ENCODE results near the gene POU3F3. TPM values are rescaled to one million over a fixed set of nuclear protein-coding genes. Genes with fewer than 3 reads are reported as not detected.
A peak's percentile ranks its signal among the peaks of the same experiment; 100 is the strongest.

POU3F3 gene
- total RNA-seq = under 1 TPM in 1 of 2 donors, not detected in 1; 0.08 TPM
- long read RNA-seq = 0 reads

DNA sequence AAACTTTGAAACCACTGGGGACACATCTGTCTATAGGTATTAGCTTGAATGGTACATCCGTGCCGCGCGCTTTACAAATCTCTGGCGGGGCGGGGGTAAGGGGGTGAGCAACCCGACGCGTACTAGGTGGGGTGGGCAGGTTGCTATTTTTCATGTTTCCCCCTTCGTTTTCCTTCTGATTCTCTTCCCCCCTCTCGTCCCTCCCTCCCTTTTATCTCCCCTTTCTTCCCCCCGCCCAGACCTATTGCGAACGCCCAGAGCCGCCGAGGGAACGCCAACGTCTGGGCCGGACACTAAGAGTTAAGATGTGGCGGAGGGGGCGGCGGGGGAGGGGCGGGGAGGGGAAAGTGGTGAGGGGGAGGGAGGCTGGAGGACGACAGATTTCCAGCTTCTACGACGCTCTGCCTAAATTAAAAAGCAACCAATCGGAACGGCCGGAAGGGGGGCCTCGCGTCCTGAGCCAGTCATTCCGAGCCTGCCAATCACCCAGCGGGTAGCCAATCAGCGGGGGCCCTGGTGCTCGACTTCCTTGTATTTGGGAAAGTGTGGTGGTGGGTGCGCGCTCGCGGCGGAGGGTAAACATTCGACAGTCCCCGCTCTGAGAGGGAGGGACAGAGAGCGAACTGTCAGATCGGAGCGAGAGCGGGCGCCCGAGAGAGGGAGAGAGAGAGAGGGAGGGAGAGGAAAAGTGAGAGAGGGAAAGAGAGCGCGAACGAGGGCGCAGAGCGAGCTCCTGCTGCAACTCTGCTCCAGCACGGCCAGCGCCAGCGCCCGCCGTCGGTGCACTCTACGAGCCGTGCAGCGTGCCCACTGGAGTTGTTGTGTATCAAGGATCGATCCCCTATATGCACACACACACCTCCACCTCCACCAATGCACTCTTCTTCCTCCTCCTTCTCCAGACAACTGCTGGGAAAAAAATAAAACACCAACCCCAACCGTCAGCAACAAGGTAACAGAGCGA lies at the start of gene POU3F3:
Gene POU3F3, plus strand, starts transcription at position 582 of the 964 bp plus-strand sequence. CDS start 1,396 bp downstream, outside the sequence.
- intact Hi-C loops (cut with DNase I) = no loop called here
- DNase-seq (peak; percentile 77), ATAC-seq (peak; percentile 51 to 79)

GRCh38 chr2:104804148-104804890 lies 49.6 kb upstream of the POU3F3 start:
- intact Hi-C loops (cut with DNase I) = no loop called here
- ATAC-seq = no peak

DNA sequence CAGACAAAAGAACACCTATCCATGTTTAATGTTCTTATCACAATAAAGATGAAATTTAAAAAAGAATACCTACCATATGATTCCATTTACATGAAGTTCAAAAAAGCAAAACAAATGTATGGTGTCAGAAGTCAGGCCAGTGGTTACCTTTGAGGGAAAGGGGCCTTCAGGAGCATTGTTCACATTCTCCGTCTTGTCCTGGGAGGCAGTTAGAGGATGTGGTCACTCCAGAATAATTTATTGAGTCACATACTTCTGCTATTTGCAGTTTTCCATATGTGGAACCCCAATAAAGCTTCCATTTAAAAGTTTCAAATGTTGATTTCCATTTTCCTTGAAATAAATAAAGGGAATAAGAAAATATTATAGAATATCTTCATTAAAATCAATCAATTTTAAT lies 41.6 kb upstream of the POU3F3 start:
- DNase-seq = no peak
- no peak for ATAC-seq

More at GRCh38 chr2:104804148-104804890, 49.6 kb upstream of the POU3F3 start:
- DNase-seq = no peak

DNA sequence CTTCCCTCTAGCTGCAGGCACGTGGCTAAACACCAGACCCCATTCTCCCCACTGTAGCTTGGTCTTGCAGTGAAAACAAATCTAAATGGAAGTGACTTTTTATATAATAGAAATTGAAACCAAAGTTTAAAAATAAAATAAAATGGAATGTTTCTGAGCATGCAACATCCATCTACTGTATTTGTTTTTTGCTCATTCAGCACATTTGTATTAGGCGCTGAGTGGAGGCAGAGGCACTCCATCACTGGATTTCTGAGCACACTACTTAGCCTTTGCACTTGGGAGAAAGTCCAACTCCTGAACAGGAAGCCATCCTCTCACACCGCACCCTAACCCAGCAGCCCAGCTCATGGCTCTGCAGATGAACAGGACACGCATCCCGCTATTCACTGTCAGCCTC lies 37.8 kb upstream of the POU3F3 start:
- intact Hi-C loops (cut with DNase I) = no loop called here
- no peak for ATAC-seq
- no peak for DNase-seq

More for the DNA sequence above, 41.6 kb upstream of the POU3F3 start:
- intact Hi-C loops (cut with DNase I) = no loop called here

- DNase-seq (no peak), ATAC-seq (no peak)
- intact Hi-C loops (cut with DNase I) = no loop called here
These were observed 35.7 kb upstream of the POU3F3 start for GRCh38 chr2:104818264-104818663.

DNA sequence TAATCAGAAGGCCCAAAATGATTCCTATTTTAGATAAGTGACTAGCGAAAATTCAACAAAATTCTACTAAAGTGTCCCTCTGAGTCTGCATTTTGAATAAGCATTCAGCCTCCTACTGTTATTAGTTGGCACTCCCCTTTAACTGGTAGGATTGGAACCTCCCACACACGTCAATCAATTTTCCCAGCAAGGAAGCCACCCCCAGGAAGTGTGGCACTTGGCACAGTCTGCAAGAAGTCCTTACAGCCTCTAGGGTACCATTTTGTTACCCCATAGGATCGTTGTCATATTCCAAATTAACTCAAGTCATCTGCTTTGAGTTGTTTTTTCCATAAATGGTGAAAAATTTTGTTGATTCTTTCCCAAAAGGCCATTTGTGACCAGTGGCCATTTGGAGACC lies 33.8 kb upstream of the POU3F3 start:
- ATAC-seq = no peak
- DNase-seq = no peak
- intact Hi-C loops (cut with DNase I) = no loop called here

DNA sequence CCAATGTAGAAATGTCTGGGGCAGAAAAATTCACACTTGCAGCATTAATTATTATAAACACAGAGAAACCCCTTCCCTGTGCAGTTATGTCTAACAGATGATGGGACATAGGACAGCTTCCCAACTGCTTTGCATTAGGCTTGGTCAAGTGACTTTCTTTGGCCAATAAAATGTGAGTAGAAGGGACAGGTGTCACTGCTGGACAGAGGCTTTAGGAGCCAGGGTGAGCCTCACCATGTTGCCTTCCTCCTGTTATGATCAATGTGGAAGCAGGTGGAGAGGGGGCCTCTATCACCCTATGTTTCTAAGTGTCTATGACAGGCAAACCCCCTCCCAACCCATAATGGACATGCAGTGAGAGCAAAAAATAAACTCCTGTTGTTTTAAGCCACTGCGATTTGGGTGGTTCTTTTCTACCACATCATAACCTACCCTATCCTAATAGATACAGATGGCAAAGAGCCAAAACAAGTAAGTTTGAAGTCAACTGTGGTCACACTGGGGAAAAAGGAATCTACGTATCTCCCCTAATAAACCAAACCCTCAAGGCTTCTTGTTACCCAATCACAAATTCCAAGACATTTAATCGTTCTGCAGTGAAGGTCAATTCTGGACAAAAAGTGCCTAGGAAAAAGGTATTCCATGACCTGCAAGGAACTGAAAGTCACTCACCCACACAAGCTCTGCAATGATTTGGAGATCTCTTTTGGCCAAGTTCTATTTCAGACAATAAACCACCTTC lies 28.6 kb upstream of the POU3F3 start:
- ATAC-seq (no peak), DNase-seq (no peak)
- intact Hi-C loops (cut with DNase I) = no loop called here

DNA sequence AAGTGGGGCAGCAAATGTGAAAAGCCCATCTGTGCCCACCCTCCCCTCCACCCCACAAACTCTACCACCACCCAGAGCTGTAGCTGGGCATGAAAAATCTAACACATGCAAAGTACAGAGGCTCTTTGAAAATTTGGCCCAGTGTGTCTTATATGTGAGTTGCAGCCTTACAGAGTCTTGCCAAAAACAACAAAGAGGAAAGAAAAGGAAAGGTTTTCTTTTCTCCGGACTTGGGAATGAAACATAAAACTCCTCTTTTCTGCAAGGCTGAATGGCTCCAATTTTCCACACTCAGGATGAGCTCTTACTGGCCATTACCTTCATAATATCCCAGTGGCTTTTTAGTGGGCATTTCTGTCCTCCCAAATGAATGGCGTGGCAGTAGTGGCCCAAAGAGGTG lies 27.9 kb upstream of the POU3F3 start:
- no peak for ATAC-seq
- intact Hi-C loops (cut with DNase I) = no loop called here
- DNase-seq = no peak

DNA sequence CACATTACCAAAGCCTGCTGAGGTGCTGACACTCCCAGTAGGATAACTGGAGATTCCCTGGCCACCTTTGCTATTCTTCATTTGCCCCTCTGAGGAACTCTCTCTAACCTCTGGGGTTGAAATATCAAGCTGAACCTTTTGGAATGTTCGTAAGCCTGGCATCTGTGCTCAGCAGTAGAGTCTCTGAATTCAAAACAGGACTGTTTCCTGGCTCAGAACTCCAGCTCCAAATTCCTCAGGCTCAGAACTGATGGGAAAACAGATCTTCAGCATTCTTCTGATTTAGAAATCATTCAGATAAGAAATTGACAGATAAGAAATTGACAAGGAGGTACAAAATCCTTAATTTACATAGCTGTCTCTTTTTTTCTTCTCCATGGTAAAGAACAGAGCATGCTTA lies 22.2 kb upstream of the POU3F3 start:
- intact Hi-C loops (cut with DNase I) = no loop called here
- DNase-seq (no peak), ATAC-seq (no peak)

- intact Hi-C loops (cut with DNase I) = no loop called here
- ATAC-seq = no peak
- DNase-seq = no peak
These were observed 19.3 kb upstream of the POU3F3 start for GRCh38 chr2:104834431-104835153.

- no peak for ATAC-seq
- no peak for DNase-seq
- intact Hi-C loops (cut with DNase I) = no loop called here
These were observed 17.6 kb upstream of the POU3F3 start for GRCh38 chr2:104836265-104836664.

DNA sequence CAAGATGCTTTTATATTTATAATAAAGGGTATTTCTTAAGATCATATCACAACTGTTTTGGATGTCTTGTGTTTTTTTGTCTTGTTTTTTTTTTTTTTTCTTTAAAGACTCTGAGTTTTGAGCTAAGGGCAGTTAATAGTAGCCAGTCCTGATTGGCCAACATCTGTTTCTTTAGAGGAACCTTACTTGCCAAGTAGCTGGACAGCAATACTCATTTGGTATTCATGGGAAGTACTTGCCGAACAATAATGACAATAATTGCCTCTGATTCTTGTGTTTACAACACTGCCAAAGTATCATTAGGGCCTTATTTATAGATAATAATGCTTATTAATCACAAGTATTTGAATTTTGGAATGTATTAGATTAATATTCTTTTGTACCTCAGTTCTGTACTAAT lies 17.1 kb upstream of the POU3F3 start:
- intact Hi-C loops (cut with DNase I) = no loop called here
- DNase-seq (no peak), ATAC-seq (no peak)

DNA sequence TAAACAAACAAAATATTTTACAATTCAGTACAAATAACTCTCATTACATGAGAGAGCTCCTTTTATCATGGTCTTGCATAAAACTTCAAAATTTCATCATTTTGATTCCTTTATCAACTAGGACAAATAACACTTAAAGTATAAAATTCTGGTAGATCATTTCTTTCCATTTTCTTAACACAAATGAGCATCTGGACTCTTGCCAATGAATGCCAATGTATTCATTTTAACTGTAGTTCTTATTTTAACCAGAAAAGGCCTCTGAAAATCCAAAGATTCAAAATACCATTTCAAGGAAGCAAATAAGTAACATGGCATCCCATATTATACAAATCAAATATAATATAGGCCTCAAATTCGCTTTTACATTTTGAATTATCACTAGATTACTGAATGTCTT lies 13.8 kb upstream of the POU3F3 start:
- intact Hi-C loops (cut with DNase I) = no loop called here
- ATAC-seq = no peak
- DNase-seq = no peak

DNA sequence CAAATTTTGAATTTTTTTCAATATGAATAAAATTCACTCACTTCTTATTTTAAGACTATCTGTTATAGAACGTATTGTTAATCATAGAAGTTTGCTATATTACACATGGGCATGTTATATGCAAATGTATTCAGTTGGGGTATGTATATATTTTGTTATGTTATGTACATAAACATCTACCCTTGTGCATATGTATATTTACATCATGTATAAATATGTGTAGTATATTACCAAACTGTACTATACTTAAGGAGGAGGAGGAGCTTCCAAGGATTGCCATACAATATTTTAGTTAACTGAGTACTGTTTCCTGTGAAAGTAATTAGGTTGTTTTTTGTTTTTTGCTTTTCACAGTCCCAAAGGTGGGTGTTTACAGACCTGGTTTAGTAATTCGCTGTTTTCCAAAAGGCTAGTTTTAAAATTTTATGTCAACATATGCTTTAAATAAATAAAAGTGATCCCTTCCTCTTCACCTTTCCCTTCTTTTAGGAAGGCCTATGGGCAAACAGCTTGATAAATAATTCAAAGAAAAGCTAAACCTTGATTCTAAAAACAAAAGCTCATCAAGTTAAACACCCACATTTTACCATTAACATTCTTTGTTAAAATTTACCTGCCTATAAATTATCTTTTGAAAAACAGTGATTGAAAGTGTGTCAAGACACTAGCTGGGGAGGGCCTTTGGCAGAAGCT lies 12.9 kb upstream of the POU3F3 start:
- intact Hi-C loops (cut with DNase I) = no loop called here
- DNase-seq (no peak), ATAC-seq (no peak)

- ATAC-seq (no peak), DNase-seq (no peak)
- intact Hi-C loops (cut with DNase I) = no loop called here
These were observed 12.2 kb upstream of the POU3F3 start for GRCh38 chr2:104841744-104842143.

DNA sequence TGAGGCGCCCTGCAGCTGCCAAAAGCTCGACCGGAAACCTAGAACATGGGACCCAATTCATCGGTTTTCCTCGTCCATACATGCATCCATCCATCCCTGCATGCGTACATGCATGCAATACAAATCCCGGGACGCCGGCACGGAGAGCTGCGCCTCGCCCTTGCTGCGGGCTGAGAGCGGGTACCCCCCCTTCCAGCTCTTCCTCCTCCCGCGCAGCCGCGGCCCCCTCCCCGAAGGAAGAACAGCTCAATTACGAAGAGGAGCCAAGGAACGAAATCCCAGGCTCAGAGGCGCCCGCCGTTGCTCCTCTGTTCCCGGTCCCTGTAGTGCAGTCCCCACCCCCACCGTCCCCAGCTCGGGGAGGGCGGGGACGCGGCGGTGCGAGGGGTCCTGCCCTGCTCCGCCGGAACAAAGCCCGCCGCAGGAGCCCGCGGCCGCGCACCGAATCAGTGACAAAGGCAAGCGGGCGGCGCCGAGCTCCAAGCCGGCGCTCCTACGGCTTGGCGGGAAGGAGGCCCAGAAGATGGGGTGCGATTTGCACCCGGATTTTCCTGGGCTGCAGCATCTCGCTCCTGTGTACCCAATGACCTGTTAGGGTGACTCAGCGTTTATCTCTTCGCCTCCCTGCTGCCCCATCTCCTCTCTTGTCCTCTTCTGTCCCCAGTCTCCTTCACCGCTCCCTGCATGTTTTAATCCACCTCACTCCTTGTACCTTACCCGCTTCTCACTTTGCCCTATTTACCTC lies 8.9 kb upstream of the POU3F3 start:
- intact Hi-C loops (cut with DNase I) = loop anchor here in 1 of 2 donors (5.0 kb wide), 1 partner anchor 1683 kb away; no protein-coding TSS in a partner anchor
- DNase-seq (no peak), ATAC-seq (no peak)

- intact Hi-C loops (cut with DNase I) = loop anchor here in 1 of 2 donors (5.0 kb wide), 1 partner anchor 1683 kb away; no protein-coding TSS in a partner anchor
- ATAC-seq (no peak), DNase-seq (no peak)
These were observed 8.4 kb upstream of the POU3F3 start for GRCh38 chr2:104845552-104845931.

Data from left cardiac atrium (tissue), 4 donors.